Ramos (cell line): ENCODE measurements around the gene KRTAP10-12.

ENCODE experiments used
- in situ Hi-C: fragments of 300-500 bp; cut with MboI; formaldehyde crosslinking; loops from one replicate; pipeline ENCODE4 v1.14.3; 2022; ENCODE audit warnings: low sequenced_read_pairs; ENCODE audit not compliant: unreplicated experiment

KRTAP10-12 gene

GRCh38 chr21:44696572-44696971 lies 400 bp upstream of the KRTAP10-12 start:
- in situ Hi-C loops = no loop called here

DNA sequence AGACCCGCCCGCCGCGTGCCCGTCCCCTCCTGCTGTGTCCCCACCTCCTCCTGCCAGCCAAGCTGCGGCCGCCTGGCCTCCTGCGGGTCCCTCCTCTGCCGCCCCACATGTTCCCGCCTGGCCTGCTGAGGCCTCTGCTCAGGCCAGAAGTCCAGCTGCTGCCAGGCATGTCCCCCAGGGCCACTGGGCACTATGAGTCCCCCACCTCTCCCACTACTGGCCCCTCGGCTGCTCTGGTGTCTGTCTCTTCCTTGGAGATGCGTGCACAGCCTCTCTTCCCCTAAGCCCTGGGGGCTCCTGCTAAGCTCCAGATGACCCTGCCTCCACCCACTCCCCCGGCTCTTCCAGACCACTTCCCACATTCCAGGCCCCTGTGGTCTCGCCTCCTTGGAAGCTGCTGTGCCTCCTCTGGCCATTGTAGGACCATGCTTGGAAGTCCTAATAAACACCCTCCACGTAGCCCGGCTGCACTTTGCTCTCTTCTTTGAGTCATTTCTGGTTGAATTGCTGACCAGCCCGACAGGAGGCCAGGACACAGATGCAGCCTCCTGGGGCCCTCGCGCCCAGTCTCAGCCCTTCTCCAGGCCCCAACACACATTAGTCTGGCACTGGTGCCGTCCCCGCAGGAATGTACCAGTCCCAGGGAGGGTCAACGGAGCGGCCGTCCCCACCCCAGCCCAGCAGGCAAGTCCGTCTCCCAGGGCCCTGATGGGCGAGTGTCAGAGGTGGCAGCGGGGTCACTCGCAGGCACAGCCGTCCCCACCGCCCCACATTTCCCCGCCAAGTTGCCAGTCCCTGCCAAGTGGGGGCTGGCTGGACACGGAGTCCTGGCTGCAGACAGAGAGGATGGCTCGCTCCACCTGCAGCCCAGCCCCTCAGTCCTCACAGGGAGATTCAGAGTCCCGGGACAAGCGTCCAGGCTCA lies 1.1 kb downstream of the KRTAP10-12 start:
- in situ Hi-C loops = no loop called here

DNA sequence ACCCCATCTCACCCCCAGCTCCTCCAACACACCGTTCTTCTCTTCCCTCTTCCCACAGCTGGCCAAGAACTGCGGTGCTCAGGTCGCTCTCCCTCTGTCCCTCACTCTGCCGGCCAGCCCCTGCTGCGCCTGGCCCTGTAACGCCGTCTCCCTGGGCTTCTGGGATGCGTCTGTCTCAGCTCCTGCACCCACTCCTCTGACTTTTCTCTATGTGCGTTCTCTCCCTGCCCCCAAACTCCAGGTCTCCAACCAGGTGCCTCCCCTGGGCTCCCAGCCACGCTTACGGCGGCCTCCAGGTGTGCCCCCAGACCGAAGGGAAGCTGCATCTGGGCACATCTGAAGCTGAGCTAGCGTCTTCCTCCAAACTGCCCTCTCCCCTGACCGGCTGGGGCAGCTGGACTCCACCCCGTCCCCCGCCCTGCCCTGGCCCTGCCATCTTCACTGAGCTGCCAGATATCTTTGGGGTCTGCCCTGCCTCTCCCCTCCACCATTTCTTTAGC lies 2.6 kb downstream of the KRTAP10-12 start:
- in situ Hi-C loops = no loop called here

DNA sequence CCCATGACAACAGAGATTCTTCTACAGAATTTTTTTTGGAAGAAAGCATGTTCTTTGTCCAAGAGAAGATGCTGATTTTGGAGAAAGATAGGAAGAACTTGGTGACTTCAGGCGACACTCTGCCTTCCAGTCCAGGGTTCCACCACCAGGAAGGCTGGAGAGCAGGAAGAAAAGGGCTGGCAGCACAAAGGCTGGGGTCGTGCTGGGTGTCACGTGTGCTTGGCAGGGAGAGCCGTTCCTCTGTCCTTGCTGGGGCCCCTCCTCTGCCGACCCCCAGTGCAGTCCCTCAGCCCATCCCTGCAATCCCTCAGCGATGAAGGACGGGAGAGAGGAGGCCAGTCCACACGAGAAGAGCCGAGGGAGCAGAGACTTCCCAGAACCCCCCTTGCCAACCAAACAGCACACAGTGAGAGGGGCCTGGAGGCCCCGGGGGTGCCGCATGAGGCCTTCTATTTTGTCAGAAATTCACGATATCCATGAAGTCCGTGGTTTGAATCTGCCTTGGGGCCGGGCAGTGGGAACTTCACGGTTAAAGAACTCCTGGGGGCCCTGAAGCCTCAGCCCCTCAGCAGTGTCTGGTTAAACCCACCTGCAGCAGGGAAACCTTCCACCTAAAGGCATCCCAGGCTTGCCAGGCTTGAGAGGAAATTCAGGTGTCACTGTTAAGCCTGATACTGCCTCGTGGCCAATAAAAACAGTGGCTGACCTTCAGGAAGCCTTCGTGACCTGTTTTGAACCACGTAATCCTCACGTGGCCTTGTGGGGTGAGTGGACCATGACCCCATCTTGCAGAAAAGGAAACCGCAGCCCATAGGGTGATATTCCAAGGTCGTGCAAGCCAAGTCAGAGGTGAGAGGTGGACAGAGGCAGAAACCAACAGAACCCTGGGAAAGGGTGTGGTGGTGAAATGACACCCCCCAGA lies 3.4 kb downstream of the KRTAP10-12 start:
- in situ Hi-C loops = no loop called here

DNA sequence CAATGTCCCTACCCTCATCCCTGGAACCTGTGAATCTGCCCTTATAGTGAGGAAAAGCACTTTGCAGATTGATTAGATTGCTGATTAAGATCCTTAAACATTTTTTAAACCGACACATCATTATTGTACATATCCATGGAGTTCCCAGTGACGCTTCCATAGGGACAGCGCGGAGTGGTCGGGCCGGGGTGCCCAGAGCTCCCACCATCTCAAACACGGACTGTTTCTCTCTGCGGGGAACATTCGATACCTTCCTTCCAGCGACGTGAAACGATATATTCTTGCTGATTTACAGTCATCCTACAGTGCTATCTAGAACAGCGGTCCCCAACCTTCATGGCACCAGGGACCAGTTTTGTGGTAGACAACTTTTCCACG lies 4.0 kb downstream of the KRTAP10-12 start:
- in situ Hi-C loops = no loop called here

GRCh38 chr21:44701541-44701940 lies 4.6 kb downstream of the KRTAP10-12 start:
- in situ Hi-C loops = no loop called here

DNA sequence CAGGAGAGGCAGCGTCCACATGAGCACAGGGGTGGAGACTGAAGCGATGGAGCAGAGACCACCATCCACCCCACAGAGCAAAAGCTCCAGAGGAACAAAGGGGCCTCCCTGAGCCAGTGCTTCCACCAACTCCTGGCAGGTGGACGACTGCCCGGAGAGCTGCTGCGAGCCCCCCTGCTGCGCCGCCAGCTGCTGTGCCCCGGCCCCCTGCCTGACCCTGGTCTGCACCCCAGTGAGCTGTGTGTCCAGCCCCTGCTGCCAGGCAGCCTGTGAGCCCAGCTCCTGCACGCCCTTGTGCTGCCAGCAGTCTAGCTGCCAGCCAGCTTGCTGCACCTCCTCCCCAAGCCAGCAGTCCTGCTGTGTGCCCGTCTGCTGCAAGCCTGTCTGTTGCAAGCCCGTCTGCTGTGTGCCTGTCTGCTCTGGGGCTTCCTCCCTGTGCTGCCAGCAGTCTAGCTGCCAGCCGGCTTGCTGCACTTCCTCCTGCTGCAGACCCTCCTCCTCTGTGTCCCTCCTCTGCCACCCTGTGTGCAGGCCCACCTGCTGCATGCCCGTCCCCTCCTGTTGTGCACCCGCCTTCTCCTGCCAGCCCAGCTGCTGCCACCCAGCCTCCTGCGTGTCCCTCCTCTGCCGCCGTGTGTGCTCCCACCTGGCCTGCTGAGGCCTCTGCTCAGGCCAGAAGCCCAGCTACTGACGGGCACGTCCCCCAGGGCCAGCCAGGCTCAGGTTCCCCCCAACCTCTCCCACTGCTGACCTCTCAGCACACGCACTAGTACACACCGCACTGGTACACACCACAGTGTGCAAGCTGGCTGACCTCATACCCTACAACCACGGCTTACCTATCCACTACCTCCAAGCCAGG lies 5.4 kb downstream of the KRTAP10-12 start:
- in situ Hi-C loops = no loop called here

- in situ Hi-C loops = no loop called here
Measured at GRCh38 chr21:44702973-44703730, 6.2 kb downstream of the KRTAP10-12 start.

DNA sequence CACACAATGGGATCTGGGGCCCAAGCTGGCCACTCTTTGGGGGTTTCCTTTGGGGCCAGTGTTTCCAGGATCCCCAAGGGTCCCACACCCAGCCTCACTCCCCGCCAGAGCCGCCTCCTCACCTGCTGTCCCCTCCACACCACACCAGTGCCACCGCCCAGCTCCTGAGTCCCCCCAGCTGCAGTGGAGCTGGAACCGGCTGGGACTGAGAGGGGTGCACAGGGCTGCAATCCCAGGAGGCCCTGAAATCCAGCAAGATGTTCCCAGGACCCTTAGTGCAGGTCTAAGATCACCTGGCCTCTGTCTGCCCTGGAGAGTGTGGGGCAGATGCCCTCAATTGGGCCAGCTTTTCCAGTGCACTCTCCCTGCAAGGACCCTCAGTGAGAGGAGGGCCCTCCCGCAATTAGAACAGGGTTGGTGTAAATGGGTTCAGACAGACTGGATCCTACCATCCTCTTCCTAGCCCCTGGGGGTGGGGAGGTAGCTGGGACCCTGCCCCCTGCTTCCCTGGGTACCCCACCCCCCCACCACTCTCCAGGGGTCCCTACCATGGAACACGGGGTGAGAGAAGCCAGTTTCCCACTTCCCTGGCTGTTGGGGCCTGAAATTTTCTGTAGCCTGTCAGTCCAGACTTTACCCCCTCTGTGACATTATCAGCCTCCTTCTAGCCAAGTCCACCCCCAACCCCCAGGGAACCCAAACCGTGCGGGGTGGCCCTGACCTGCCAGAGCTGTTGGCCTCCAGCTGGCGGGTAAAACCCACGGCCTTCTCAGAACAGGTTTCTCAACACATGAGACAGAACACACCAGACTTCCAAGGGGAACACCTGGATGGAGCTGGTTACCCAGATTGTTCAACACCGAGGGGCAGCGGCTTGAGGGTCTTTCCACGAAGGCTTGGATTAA lies 7.0 kb downstream of the KRTAP10-12 start:
- in situ Hi-C loops = no loop called here

DNA sequence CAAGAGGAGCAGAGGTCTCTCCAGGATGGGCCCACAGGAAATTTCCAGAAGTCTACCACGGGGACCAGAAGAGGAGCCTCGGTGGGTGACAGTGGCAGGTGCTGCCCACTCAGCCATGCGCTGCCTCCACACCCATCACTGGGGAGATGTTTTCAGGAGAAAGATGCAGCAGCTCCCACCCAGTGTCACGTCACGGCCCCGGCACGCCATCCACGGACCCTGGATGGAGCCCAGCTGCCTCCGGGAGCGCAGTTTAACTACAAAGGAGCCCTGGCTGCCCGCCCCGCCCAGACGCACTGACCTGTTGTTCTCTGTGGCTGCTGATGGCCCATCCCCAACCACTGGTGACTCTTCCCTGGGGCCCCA lies 7.6 kb downstream of the KRTAP10-12 start:
- in situ Hi-C loops = no loop called here

DNA sequence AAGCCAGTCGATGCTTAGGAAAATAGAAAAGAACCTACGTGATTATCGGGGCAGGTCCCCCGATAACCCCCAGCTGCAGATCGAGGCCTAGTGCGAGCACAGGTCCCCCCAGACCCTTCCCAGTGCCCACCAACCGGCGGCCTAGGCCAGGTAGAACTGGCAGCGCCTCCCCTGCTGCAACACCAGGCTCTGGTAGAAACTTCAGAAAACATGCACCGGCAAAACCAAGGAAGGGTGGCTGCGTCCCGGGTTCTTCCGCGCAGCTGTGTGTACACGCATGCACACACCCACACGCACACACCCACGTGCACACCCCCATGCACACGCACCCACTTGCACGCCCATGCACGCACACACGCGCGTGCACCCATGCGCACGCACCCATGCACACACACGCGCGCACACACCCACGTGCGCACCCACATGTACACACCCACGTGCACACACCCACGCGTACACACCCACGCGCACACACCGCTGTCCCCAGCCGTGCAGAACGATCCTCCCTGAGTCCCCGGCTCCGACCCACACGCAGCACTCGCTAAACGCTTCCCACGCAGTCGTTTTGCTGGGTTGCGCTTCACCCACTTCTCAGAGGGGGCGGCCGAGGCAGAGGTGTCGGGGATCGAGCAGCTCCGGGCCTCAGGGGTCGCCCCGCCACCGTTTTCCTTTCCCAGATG lies 9.2 kb downstream of the KRTAP10-12 start:
- in situ Hi-C loops = no loop called here

DNA sequence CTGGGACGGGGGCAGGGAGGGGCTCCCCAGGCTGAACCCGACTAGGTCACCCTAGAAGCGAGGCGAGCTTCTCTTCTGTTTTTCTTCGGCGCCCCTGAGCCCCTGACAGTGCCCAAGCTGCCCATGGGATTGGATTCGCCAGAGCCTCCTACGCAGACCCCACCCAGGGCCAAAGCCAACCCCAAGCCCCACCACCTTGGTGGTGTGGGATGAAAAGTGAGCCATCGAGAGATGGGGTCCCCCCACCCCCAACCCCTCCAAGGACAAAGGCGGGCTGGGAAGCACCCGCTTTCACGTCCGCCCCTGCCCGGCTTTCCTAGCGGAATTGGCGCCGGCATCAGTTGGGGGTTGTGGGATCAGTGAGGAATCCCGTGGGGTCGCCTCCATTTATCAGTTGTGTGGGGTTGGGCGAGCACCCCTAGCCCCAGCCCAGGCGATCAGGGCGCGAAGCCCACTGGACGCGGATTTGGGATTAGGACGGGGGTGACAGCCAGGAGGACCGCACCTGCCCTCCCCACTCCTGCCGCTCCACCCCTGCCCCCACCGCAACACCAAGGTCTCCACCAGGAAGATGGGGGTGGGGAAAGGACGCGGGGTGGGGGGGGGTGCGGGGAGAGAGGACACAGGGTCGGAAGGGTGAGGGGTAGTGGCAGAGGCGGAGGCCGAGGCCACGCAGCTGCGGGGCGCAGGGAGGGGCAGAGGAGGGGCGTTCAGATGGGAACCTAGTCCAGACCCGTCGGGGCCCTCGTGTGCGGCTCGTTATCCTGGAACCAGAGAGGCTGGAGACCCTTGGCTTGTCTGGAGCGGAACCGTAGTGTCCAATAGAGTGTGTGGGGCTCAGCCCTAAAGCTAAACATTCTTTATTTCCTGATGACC lies 10.0 kb downstream of the KRTAP10-12 start:
- in situ Hi-C loops = no loop called here

GRCh38 chr21:44708213-44708865 lies 11.4 kb downstream of the KRTAP10-12 start:
- in situ Hi-C loops = no loop called here

GRCh38 chr21:44708866-44709425 lies 12.0 kb downstream of the KRTAP10-12 start:
- in situ Hi-C loops = no loop called here

DNA sequence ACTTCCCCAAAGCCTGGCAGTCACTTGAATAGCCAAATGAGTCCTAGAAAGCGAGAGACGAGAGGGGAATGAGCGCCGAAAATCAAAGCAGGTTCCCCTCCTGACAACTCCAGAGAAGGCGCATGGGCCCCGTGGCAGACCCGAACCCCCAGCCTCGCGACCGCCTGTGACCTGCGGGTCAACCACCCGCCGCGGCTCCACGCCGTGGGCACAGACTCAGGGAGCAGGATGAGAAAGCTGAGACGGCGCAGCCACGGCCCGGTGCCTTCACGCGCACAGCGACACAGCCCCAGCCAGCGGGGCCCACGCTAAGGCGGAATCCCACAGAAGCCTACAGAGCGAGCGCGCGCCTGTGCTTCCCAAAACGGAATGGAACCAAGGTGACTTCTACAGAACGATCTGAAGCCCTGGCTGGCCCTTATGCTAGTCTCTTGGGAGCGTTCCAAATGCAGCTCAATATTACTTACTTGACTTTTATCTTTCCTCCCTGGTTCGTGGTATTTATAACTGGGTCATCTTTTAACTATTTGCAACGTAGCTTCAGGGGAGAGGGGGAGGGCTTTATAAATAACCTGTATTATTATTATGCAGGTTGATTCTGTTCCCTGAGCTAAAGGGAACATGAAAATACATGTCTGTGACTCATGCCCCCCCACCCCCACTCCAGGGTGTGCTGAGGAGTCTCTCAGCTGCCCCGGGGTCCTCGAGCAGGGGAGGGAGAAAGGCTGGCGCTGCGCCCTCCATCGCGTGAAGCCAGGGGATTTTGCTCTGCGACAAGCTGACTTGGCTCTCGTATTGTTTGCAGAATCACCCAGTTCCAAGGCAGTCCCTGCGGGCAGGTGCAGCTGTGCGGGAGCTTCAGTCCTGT lies 12.7 kb downstream of the KRTAP10-12 start:
- in situ Hi-C loops = no loop called here
